Pons (tissue), 1 donor: ENCODE data around the gene ZNF14.
"Not testable (repeated sequence)": the region's sequence is repeated elsewhere in the genome, so short reads cannot be mapped to it uniquely, and the experiment has no call there.

ENCODE experiments used
- DNase-seq: peaks from one replicate; pipeline ENCODE4 v3.0.0-alpha.2; 2016; ENCODE audit warnings: low spot score

Gene ZNF14

GRCh38 chr19:19746286-19747213 lies 13.6 kb upstream of the ZNF14 start:
- DNase-seq = no peak

GRCh38 chr19:19745496-19746285 lies 12.8 kb upstream of the ZNF14 start:
- no peak for DNase-seq

- no peak for DNase-seq
These were observed 11.7 kb upstream of the ZNF14 start for GRCh38 chr19:19744641-19745040.

- DNase-seq = not testable (repeated sequence)
These were observed 11.0 kb upstream of the ZNF14 start for GRCh38 chr19:19743921-19744320.

GRCh38 chr19:19743176-19743575 lies 10.3 kb upstream of the ZNF14 start:
- DNase-seq = no peak

- no peak for DNase-seq
These were observed 9.9 kb upstream of the ZNF14 start for GRCh38 chr19:19742773-19743172.

GRCh38 chr19:19741184-19741583 lies 8.3 kb upstream of the ZNF14 start:
- no peak for DNase-seq

GRCh38 chr19:19740755-19741154 lies 7.8 kb upstream of the ZNF14 start:
- DNase-seq = no peak

GRCh38 chr19:19738564-19738963 lies 5.7 kb upstream of the ZNF14 start:
- DNase-seq = no peak

- no peak for DNase-seq
These were observed 4.8 kb upstream of the ZNF14 start for GRCh38 chr19:19737559-19738332.

- no peak for DNase-seq
These were observed 11.0 kb downstream of the ZNF14 start for GRCh38 chr19:19721896-19722295.

- DNase-seq = no peak
These were observed 13.1 kb downstream of the ZNF14 start for GRCh38 chr19:19719798-19720197.

- no peak for DNase-seq
These were observed 20.7 kb downstream of the ZNF14 start for GRCh38 chr19:19711934-19712828.

GRCh38 chr19:19711306-19711933 lies 21.5 kb downstream of the ZNF14 start:
- no peak for DNase-seq

GRCh38 chr19:19710506-19710905 lies 22.4 kb downstream of the ZNF14 start:
- DNase-seq = no peak

- no peak for DNase-seq
These were observed 28.1 kb downstream of the ZNF14 start for GRCh38 chr19:19704836-19705235.

- DNase-seq = not testable (repeated sequence)
These were observed 32.4 kb downstream of the ZNF14 start for GRCh38 chr19:19700493-19700892.

GRCh38 chr19:19697589-19697988 lies 35.3 kb downstream of the ZNF14 start:
- DNase-seq = no peak

- no peak for DNase-seq
These were observed 36.5 kb downstream of the ZNF14 start for GRCh38 chr19:19696386-19696785.

- DNase-seq = no peak
These were observed 41.2 kb downstream of the ZNF14 start for GRCh38 chr19:19691683-19692082.

GRCh38 chr19:19689023-19689422 lies 43.9 kb downstream of the ZNF14 start:
- not testable (repeated sequence) for DNase-seq
